GM12875 (cell line): ENCODE measurements around the gene PRKN.

Experiments used
- H3K4me3 ChIP-seq: one replicate; pipeline ENCODE4 v1.5.1; 2011; ENCODE audit warnings: low read depth, low read length, control low read depth
- TF ChIP-seq, protein P1 (sequence below): IDR thresholded peaks from 2 replicates; pipeline ENCODE4 v1.5.1; 2011; ENCODE audit warnings: low read depth, mild to moderate bottlenecking, control low read depth, inconsistent platforms, low read length, moderate library complexity, borderline replicate concordance; ENCODE audit not compliant: insufficient read depth

PRKN gene

GRCh38 chr6:161542346-161542980 lies 1185.1 kb downstream of the PRKN start:
- H3K4me3 ChIP-seq: no peak overlapping the region
- TF ChIP-seq, protein P1, sequence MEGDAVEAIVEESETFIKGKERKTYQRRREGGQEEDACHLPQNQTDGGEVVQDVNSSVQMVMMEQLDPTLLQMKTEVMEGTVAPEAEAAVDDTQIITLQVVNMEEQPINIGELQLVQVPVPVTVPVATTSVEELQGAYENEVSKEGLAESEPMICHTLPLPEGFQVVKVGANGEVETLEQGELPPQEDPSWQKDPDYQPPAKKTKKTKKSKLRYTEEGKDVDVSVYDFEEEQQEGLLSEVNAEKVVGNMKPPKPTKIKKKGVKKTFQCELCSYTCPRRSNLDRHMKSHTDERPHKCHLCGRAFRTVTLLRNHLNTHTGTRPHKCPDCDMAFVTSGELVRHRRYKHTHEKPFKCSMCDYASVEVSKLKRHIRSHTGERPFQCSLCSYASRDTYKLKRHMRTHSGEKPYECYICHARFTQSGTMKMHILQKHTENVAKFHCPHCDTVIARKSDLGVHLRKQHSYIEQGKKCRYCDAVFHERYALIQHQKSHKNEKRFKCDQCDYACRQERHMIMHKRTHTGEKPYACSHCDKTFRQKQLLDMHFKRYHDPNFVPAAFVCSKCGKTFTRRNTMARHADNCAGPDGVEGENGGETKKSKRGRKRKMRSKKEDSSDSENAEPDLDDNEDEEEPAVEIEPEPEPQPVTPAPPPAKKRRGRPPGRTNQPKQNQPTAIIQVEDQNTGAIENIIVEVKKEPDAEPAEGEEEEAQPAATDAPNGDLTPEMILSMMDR: no peak

DNA sequence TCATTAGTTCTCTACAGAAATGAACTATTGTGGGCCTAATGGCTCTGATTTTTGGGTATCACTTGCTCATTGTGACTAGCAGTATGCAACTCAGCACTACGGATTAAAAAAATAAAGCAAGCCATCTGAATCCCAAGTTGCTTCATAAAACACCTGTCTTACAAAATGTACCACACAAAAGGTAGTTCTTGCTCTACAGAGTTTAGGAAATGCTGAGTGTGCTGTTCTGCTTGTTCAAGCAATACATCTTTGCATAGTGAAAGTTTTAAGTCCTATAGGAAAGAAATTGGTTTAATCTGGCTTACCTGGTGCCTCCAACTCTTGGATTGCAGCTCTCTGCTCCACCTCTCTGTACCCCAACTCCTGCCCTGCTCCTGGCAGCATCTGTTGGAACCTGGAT lies 1187.0 kb downstream of the PRKN start:
- TF ChIP-seq, protein P1: no peak

GRCh38 chr6:161536224-161536630 lies 1191.3 kb downstream of the PRKN start:
- H3K4me3 ChIP-seq: no peak overlapping the region
- TF ChIP-seq, protein P1: no peak

More for the DNA sequence above, 1187.0 kb downstream of the PRKN start:
- no peak overlapping the region for H3K4me3 ChIP-seq

DNA sequence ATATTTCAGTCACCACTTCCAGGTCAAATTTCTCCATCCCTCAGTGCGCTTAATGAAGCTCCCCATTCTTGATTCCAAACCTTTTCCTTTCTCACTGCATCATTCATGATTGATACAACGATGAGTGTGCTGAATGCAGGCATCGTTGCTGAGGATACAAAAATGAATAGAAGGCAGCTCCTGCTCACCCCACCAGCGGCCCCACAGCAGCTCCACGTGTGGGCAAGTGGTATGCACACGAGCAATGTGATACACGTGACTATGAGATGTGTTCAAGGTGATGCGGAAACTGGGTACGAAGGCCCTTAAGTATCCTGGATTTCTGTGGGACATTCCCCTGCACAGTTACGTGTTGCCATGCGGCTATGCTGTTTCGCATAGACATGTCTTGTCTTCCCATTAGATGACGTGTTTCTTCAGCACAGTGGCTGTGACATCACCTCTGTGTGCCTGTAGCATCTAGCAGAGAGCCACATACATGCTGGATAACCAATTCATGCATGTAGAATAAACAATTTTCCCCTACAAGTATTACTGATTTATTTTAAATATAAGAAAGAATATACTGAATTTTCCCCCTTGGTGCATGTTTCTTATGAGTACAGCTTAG lies 1193.2 kb downstream of the PRKN start:
- no peak overlapping the region for H3K4me3 ChIP-seq
- TF ChIP-seq, protein P1: no peak

GRCh38 chr6:161533266-161533665 lies 1194.3 kb downstream of the PRKN start:
- H3K4me3 ChIP-seq: no peak overlapping the region
- TF ChIP-seq, protein P1: no peak

- TF ChIP-seq, protein P1: no peak
- H3K4me3 ChIP-seq: no peak overlapping the region
These were observed 1195.0 kb downstream of the PRKN start for GRCh38 chr6:161532536-161532935.

GRCh38 chr6:161526794-161527193 lies 1200.8 kb downstream of the PRKN start:
- TF ChIP-seq, protein P1: no peak
- no peak overlapping the region for H3K4me3 ChIP-seq
